K562 (cell line): ENCODE data around the gene LIX1L. TPM values are rescaled to one million over a fixed set of nuclear protein-coding genes. Genes with fewer than 3 reads are reported as not detected.

Experiments
- CHD4 ChIP-seq: fragments of 200-600 bp; sonication (generic); IDR thresholded peaks from 3 replicates; pipeline ENCODE4 v1.6.1; 2012; ENCODE audit warnings: low read depth, mild to moderate bottlenecking, mixed read lengths, low read length, inconsistent platforms; ENCODE audit not compliant: insufficient read depth, insufficient replicate concordance, poor library complexity, severe bottlenecking
- CREM ChIP-seq: IDR thresholded peaks from 2 replicates; pipeline ENCODE4 v1.6.1; 2014; ENCODE audit warnings: antibody characterized with exemption, low read depth
- E2F1 ChIP-seq: sonication (generic); formaldehyde crosslinking; IDR thresholded peaks from 2 replicates; pipeline ENCODE4 v1.8.1; 2023; ENCODE audit warnings: mild to moderate bottlenecking, missing genetic modification reagents, moderate library complexity
- ETV1 ChIP-seq: fragments of 450-650 bp; conservative IDR thresholded peaks from 2 replicates; pipeline ENCODE4 v1.6.1; 2016; ENCODE audit warnings: missing genetic modification characterization, control low read depth, low read depth, missing compliant biosample characterization
- FOXO4 ChIP-seq: fragments of 450-650 bp; formaldehyde crosslinking; IDR thresholded peaks from 2 replicates; pipeline ENCODE4 v1.4.0; 2020; ENCODE audit warnings: mild to moderate bottlenecking, moderate library complexity
- GATA2 ChIP-seq: sonication (generic); formaldehyde crosslinking; IDR thresholded peaks from 2 replicates; pipeline ENCODE4 v1.4.0; 2020; ENCODE audit warnings: mild to moderate bottlenecking, missing genetic modification reagents
- HDAC1 ChIP-seq, 2 experiments: fragments of 450-650 bp; IDR thresholded peaks; 2 replicates each; pipeline ENCODE4 v1.6.1; 2016 to 2017; ENCODE audit warnings: inconsistent platforms in 1 of 2, mild to moderate bottlenecking in 1 of 2, moderate library complexity in 1 of 2
- HNRNPLL ChIP-seq: fragments of 200-400 bp; formaldehyde crosslinking; IDR thresholded peaks from 2 replicates; pipeline ENCODE4 v1.6.1; 2017; ENCODE audit warnings: low read length, low read depth, mild to moderate bottlenecking; ENCODE audit not compliant: poor library complexity, severe bottlenecking
- MAFG ChIP-seq: fragments of 450-650 bp; conservative IDR thresholded peaks from 2 replicates; pipeline ENCODE4 v1.6.1; 2016; ENCODE audit warnings: missing genetic modification characterization, missing compliant biosample characterization
- SIN3B ChIP-seq: fragments of 450-650 bp; IDR thresholded peaks from 2 replicates; pipeline ENCODE4 v1.6.1; 2017; ENCODE audit warnings: low read depth, mild to moderate bottlenecking, moderate library complexity
- TAF7 ChIP-seq: fragments of 450-650 bp; IDR thresholded peaks from 2 replicates; pipeline ENCODE4 v1.6.1; 2016; ENCODE audit warnings: missing genetic modification characterization, missing compliant biosample characterization
- TCF7L2 ChIP-seq: fragments of 150-350 bp; IDR thresholded peaks from 2 replicates; pipeline ENCODE4 v1.6.1; 2016; ENCODE audit warnings: low read depth, mild to moderate bottlenecking, low read length, moderate library complexity
- TGIF2 ChIP-seq: sonication (generic); formaldehyde crosslinking; IDR thresholded peaks from 2 replicates; pipeline ENCODE4 v1.8.1; 2022; ENCODE audit warnings: mild to moderate bottlenecking, missing genetic modification reagents, moderate library complexity
- ZNF311 ChIP-seq: fragments of 250-450 bp; sonication (Bioruptor Pico); IDR thresholded peaks from 2 replicates; pipeline ENCODE4 v1.4.0; 2020; ENCODE audit warnings: mild to moderate bottlenecking, moderate library complexity
- polyA plus RNA-seq, 8 experiments: library from polyadenylated mRNA; depleted of rRNA in 4 of 8; stranded (reverse) in 5 of 8; unstranded in 3 of 8; fragments of >200 nt; fragmentation: Nextera tagmentation in 2 of 8; fragmentation: Illumina TruSeq in 1 of 8; extraction: Ambion mirVana in 2 of 8; extraction: Trizol in 1 of 8; gene quantifications; 2 replicates each; pipeline versions ENCODE4 v1.2.1 to v1.2.3, GENCODE V29; 2011 to 2014; ENCODE audit warnings: inconsistent platforms in 1 of 8, missing spikeins in 1 of 8
- total RNA-seq, 7 experiments: library from RNA; depleted of rRNA in 6 of 7; stranded (reverse); fragments of >200 nt in 6 of 7; fragmentation: Illumina TruSeq in 2 of 7; extraction: Trizol in 2 of 7; gene quantifications; 2 replicates each; pipeline versions ENCODE4 v1.2.1 to v1.2.3, GENCODE V29; 2011 to 2021; ENCODE audit warnings: low replicate concordance in 1 of 7
- TF ChIP-seq, protein P1 (sequence below): sonication (generic); formaldehyde crosslinking; IDR thresholded peaks from 2 replicates; pipeline ENCODE4 v1.8.0; 2023; ENCODE audit warnings: missing genetic modification reagents, mild to moderate bottlenecking, borderline replicate concordance
- TF ChIP-seq, protein P2 (sequence below): fragments of 450-650 bp; IDR thresholded peaks from 2 replicates; pipeline ENCODE4 v1.6.1; 2016; ENCODE audit warnings: missing biosample characterization, missing genetic modification characterization

LIX1L gene
- total and polyA plus RNA-seq, 9 of the 15 experiments (the other 6 are each of a cell fraction or from before 2014, with no cell fraction given): 4.6 to 26.5 (median 12.5) TPM

DNA sequence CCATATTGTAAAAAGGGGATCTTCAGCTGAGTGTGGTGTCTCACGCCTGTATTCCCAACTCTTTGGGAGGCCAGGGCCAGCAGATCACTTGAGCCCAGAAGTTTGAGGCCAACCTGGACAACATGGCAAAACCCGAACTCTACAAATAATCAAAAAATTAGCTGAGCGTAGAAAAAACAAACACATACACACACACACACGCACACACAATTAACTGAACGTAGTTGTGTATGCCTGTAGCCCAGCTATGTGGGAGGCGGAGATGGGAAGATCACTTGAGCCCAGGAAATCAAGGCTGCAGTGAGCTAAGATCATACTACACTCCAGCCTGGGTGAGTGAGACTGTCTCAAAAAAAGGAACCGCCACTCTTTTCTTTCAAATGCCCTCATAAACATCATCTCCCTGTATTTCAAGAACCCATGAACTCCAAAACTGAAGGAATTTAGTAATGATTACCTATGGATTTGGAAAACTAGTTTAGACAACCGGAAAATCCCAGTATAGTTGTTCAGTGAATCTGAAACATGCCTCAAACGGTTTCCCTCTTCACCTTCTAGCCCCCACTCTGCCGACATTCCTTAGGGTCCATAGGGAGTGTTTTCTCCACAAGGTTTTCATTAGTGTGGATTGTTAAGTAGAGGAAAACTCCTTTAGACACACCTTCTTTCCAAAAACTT, 34.1 kb upstream of the LIX1L start (continued):
- TF ChIP-seq CHD4: no peak
- TF ChIP-seq TGIF2 (CRISPR knock-in tag): no peak
- peak; percentile 95 for TF ChIP-seq FOXO4 (CRISPR knock-in tag)
- no peak for TF ChIP-seq HNRNPLL
- peak; percentile 28; the same call in 1 of the 2 replicates for TF ChIP-seq GATA2 (CRISPR knock-in tag)
- TF ChIP-seq HDAC1 (IDR thresholded peaks at IDR 0.05): no peak
- TF ChIP-seq ETV1 (tag): no peak
- no peak for TF ChIP-seq MAFG
- TF ChIP-seq SIN3B: no peak
- no peak for TF ChIP-seq E2F1 (CRISPR knock-in tag)
- TF ChIP-seq, protein P1, sequence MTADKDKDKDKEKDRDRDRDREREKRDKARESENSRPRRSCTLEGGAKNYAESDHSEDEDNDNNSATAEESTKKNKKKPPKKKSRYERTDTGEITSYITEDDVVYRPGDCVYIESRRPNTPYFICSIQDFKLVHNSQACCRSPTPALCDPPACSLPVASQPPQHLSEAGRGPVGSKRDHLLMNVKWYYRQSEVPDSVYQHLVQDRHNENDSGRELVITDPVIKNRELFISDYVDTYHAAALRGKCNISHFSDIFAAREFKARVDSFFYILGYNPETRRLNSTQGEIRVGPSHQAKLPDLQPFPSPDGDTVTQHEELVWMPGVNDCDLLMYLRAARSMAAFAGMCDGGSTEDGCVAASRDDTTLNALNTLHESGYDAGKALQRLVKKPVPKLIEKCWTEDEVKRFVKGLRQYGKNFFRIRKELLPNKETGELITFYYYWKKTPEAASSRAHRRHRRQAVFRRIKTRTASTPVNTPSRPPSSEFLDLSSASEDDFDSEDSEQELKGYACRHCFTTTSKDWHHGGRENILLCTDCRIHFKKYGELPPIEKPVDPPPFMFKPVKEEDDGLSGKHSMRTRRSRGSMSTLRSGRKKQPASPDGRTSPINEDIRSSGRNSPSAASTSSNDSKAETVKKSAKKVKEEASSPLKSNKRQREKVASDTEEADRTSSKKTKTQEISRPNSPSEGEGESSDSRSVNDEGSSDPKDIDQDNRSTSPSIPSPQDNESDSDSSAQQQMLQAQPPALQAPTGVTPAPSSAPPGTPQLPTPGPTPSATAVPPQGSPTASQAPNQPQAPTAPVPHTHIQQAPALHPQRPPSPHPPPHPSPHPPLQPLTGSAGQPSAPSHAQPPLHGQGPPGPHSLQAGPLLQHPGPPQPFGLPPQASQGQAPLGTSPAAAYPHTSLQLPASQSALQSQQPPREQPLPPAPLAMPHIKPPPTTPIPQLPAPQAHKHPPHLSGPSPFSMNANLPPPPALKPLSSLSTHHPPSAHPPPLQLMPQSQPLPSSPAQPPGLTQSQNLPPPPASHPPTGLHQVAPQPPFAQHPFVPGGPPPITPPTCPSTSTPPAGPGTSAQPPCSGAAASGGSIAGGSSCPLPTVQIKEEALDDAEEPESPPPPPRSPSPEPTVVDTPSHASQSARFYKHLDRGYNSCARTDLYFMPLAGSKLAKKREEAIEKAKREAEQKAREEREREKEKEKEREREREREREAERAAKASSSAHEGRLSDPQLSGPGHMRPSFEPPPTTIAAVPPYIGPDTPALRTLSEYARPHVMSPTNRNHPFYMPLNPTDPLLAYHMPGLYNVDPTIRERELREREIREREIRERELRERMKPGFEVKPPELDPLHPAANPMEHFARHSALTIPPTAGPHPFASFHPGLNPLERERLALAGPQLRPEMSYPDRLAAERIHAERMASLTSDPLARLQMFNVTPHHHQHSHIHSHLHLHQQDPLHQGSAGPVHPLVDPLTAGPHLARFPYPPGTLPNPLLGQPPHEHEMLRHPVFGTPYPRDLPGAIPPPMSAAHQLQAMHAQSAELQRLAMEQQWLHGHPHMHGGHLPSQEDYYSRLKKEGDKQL (CRISPR knock-in tag): no peak
- no peak for TF ChIP-seq ZNF311
- TF ChIP-seq, protein P2, sequence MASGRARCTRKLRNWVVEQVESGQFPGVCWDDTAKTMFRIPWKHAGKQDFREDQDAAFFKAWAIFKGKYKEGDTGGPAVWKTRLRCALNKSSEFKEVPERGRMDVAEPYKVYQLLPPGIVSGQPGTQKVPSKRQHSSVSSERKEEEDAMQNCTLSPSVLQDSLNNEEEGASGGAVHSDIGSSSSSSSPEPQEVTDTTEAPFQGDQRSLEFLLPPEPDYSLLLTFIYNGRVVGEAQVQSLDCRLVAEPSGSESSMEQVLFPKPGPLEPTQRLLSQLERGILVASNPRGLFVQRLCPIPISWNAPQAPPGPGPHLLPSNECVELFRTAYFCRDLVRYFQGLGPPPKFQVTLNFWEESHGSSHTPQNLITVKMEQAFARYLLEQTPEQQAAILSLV (tag): no peak
- 0 out of 2 replicates have a peak, but pooled peaks have one; percentile 21 for TF ChIP-seq CREM
- TF ChIP-seq TAF7 (tag): no peak
- no peak for TF ChIP-seq TCF7L2
